Natural killer cell (primary cell): ENCODE results near the gene KIF1A. TPM values are rescaled to one million over a fixed set of nuclear protein-coding genes. Genes with fewer than 3 reads are reported as not detected.

ENCODE experiments used
- ATAC-seq, 3 donors: fragments of 150-1000 bp in 2 of 3; fragments of 200-7000 bp in 1 of 3; cut with Tn5 transposase; 1 replicate in 1 of 3; 2 replicates in 2 of 3; pipeline ENCODE4 v1.10.0; 2021; ENCODE audit warnings: mild to moderate bottlenecking in 2 of 3, moderate library complexity in 2 of 3
- DNase-seq, 2 donors: peaks; one replicate each; pipeline versions ENCODE4 v3.0.0 to v3.0.0-alpha.2; 2013 to 2021; ENCODE audit warnings: mixed read lengths in 1 of 2
- H3K27ac ChIP-seq: one replicate; pipeline ENCODE4 v1.5.1; 2013; ENCODE audit warnings: mild to moderate bottlenecking, low read length
- H3K27me3 ChIP-seq: one replicate; pipeline ENCODE4 v1.6.1; 2013; ENCODE audit warnings: low read length; ENCODE audit not compliant: control insufficient read depth, insufficient read depth
- H3K36me3 ChIP-seq: one replicate; pipeline ENCODE4 v1.6.1; 2013; ENCODE audit warnings: low read length; ENCODE audit not compliant: control insufficient read depth, insufficient read depth
- H3K4me1 ChIP-seq: one replicate; pipeline ENCODE4 v1.6.1; 2013; ENCODE audit warnings: low read length; ENCODE audit not compliant: control insufficient read depth, insufficient read depth
- H3K4me3 ChIP-seq: one replicate; pipeline ENCODE4 v1.5.1; 2013; ENCODE audit warnings: low read length
- H3K9me3 ChIP-seq: one replicate; pipeline ENCODE4 v1.6.1; 2013; ENCODE audit warnings: low read length; ENCODE audit not compliant: control insufficient read depth, insufficient read depth
- H3K27ac Mint-ChIP-seq, 2 donors: one replicate each; pipeline ENCODE4 v1.8.0; 2022; ENCODE audit warnings: mild to moderate bottlenecking in 2 of 2, mixed read lengths in 2 of 2, moderate library complexity in 1 of 2
- H3K27me3 Mint-ChIP-seq, 2 donors: one replicate each; pipeline ENCODE4 v1.8.0; 2022; ENCODE audit warnings: low read depth in 2 of 2, mixed read lengths in 2 of 2
- H3K36me3 Mint-ChIP-seq: one replicate; pipeline ENCODE4 v1.8.0; 2022; ENCODE audit warnings: mixed read lengths
- H3K4me1 Mint-ChIP-seq, 2 donors: one replicate each; pipeline ENCODE4 v1.8.0; 2022; ENCODE audit warnings: mixed read lengths in 2 of 2
- H3K4me3 Mint-ChIP-seq: one replicate; pipeline ENCODE4 v1.8.0; 2022; ENCODE audit warnings: mild to moderate bottlenecking, moderate library complexity, mixed read lengths
- H3K9me3 Mint-ChIP-seq, 2 donors: one replicate each; pipeline ENCODE4 v1.8.0; 2022; ENCODE audit warnings: mixed read lengths in 2 of 2
- CTCF ChIP-seq: fragments of 200-600 bp; IDR thresholded peaks from one replicate; pipeline ENCODE4 v1.8.0; 2022; ENCODE audit warnings: antibody characterized with exemption
- WGBS: methylation state at CpG from one replicate; pipeline ENCODE4 v1.1.7; 2013; ENCODE audit warnings: missing lambda C conversion rate; ENCODE audit not compliant: insufficient coverage; 5-methylcytosine and 5-hydroxymethylcytosine counted together
- intact Hi-C: fragments of 100-400 bp; cut with micrococcal nuclease; formaldehyde crosslinking; loops from one replicate; pipeline ENCODE4 v1.14.2; 2022
- total RNA-seq, 4 donors: library from RNA; stranded (reverse); fragments of 120-200 nt in 1 of 4; gene quantifications; one replicate each; pipeline versions ENCODE4 v1.2.3 to v1.2.4, GENCODE V29; 2013 to 2022

The KIF1A gene
- total RNA-seq, 3 donors from 2014 or later (not counting 1 experiment from before 2014, with no cell fraction given) = 0.09 TPM; not detected in 2

DNA sequence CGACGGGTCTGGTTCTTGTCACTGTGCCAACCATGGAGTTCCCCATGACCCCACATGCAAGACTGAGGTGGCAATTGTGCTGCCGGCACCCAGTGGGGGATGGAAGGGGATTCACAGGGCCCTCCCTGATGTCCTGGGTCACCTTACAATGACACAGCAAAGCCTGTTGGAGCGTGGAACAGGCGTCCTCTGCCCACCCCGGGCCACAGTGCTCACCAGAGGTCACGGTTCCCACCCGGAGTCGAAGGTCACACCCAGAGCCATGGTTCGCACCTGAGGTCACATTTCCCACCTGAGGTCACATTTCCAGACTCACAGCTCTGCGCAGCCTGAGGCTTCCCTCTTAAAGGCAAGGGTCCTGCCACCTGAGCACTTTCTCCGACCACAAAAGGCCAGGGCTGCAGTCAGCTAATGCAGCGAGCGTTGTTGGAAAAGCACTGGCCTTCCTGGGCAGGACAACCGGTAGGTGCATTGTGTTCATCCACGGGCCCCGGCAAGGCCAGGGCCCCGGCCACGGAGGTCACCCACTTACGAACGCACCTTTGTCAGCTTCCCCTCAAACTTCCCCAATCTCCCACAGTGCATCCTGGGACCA is 24.0 kb downstream of the KIF1A start:
- H3K4me1 Mint-ChIP-seq = no peaks in the 10 kb centered on the region
- H3K9me3 Mint-ChIP-seq = no peaks in the 10 kb centered on the region
- 83% methylated on average over 21 of the region's 21 CpGs for WGBS
- H3K4me1 ChIP-seq = no peaks in the 10 kb centered on the region
- no peak overlapping the region for H3K27ac Mint-ChIP-seq
- no peaks in the 10 kb centered on the region for H3K36me3 Mint-ChIP-seq
- ATAC-seq (no peak), DNase-seq (no peak)
- no peak for TF ChIP-seq CTCF
- no peak overlapping the region for H3K4me3 ChIP-seq
- H3K27me3 Mint-ChIP-seq = peaks cover 11 to 16% of the 10 kb centered on the region in 2 donors
- intact Hi-C loops = no loop called here
- H3K4me3 Mint-ChIP-seq = no peak overlapping the region
- H3K36me3 ChIP-seq = no peaks in the 10 kb centered on the region
- H3K27ac ChIP-seq = no peak overlapping the region
- H3K27me3 ChIP-seq = no peaks in the 10 kb centered on the region
- H3K9me3 ChIP-seq = no peaks in the 10 kb centered on the region

- no peak overlapping the region for H3K27ac ChIP-seq
- Mint-ChIP-seq H3K27ac (no peak overlapping the region), H3K9me3 (no peaks in the 10 kb centered on the region), H3K4me1 (no peaks in the 10 kb centered on the region), H3K4me3 (no peak overlapping the region), H3K27me3 (peaks cover 8 to 10% of the 10 kb centered on the region in 2 donors), H3K36me3 (no peaks in the 10 kb centered on the region)
- no peak overlapping the region for H3K4me3 ChIP-seq
- H3K27me3 ChIP-seq = no peaks in the 10 kb centered on the region
- 84% methylated on average over 11 of the region's 11 CpGs for WGBS
- no peak for DNase-seq
- intact Hi-C loops = no loop called here
- no peaks in the 10 kb centered on the region for H3K36me3 ChIP-seq
- H3K9me3 ChIP-seq = no peaks in the 10 kb centered on the region
- H3K4me1 ChIP-seq = no peaks in the 10 kb centered on the region
- ATAC-seq = no peak
- no peak for TF ChIP-seq CTCF
Measured at GRCh38 chr2:240795454-240795853, 24.6 kb downstream of the KIF1A start.

DNA sequence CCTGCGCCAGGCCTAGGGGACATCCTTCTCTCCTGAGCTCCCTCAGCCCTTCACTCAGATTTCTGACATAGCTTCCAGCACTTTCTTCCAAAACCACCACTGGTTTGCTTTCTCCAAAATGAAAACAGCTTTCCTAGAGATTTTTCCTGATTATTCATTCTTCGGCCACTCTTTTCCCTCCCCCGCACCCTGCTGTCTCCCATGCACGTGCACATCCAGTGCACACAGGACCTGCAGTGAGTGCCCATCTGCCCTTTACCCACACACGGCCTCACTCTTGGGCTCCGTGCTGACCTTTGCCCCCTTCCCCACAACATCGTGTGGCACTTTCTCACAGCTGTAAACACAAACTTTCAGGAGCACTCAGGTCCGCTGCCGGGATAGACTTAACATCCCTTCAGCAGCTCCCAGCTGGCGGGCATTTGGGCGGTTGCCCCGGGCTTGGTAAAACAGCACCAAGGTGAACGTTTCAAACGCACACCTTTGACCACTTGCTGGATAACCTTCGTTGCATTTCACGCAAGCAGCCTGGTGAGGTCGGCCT is 25.8 kb downstream of the KIF1A start:
- intact Hi-C loops = no loop called here
- Histone ChIP-seq H3K4me1 (no peaks in the 10 kb centered on the region), H3K9me3 (no peaks in the 10 kb centered on the region), H3K36me3 (no peaks in the 10 kb centered on the region), H3K27me3 (no peaks in the 10 kb centered on the region), H3K27ac (no peak overlapping the region), H3K4me3 (no peak overlapping the region)
- peaks cover 0 to 3% of the 10 kb centered on the region in 2 donors for H3K27me3 Mint-ChIP-seq
- no peak for ATAC-seq
- DNase-seq = no peak
- H3K27ac Mint-ChIP-seq = no peak overlapping the region
- H3K36me3 Mint-ChIP-seq = no peaks in the 10 kb centered on the region
- H3K9me3 Mint-ChIP-seq = no peaks in the 10 kb centered on the region
- no peak overlapping the region for H3K4me3 Mint-ChIP-seq
- no peak for TF ChIP-seq CTCF
- WGBS = 87% methylated on average over 17 of the region's 17 CpGs
- no peaks in the 10 kb centered on the region for H3K4me1 Mint-ChIP-seq
